ENCODE data around the gene MYO5C.

DNA sequence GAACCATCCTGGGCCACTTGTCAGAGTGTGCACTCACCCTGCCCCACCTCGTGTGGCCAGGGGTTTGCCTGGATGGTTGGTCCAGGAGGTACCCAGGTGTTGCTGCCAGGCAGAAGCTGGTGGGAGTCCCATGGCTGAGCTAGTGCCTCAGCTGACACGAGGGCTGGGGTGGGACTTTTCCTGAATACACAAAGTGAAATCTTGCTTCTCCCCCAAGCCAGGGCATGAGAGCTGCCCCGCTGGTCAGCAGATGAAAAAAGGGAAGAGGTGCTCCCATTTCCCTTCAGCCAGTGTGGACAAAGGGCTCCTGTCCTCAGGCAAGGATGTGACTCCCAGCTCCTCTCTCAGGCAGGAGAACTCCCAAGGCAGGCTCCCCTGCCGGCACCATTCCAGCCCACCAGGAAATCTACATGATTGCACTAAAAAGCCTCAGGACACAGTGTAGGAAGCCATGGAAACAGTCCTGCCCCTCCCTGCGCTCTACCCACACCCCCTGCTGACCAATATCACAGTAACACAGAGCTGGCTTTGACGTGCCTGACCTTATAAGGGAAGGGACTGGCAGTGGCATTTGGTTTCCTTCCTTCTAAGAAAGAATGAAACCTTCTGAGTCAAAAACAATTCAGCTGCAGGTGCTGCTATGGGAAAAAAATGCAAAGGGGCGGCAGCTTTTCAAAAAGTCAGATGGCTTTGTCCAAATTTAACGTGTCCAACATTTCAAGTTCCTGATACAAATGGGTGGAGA, 33.9 kb downstream of the MYO5C start:
- TF ChIP-seq, protein P1, sequence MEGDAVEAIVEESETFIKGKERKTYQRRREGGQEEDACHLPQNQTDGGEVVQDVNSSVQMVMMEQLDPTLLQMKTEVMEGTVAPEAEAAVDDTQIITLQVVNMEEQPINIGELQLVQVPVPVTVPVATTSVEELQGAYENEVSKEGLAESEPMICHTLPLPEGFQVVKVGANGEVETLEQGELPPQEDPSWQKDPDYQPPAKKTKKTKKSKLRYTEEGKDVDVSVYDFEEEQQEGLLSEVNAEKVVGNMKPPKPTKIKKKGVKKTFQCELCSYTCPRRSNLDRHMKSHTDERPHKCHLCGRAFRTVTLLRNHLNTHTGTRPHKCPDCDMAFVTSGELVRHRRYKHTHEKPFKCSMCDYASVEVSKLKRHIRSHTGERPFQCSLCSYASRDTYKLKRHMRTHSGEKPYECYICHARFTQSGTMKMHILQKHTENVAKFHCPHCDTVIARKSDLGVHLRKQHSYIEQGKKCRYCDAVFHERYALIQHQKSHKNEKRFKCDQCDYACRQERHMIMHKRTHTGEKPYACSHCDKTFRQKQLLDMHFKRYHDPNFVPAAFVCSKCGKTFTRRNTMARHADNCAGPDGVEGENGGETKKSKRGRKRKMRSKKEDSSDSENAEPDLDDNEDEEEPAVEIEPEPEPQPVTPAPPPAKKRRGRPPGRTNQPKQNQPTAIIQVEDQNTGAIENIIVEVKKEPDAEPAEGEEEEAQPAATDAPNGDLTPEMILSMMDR (conservative IDR thresholded peaks at IDR 0.05; ENCODE audit: low read depth, low read length), result no peak
- no peak for TF ChIP-seq EZH2 (IDR thresholded peaks at IDR 0.05; ENCODE audit: borderline replicate concordance, low read depth, low read length, poor library complexity, severe bottlenecking)

All from A673 (cell line).